Osteocyte (in vitro differentiated cells): ENCODE measurements around the gene CDCP1. TPM values are rescaled to one million over a fixed set of nuclear protein-coding genes. Genes with fewer than 3 reads are reported as not detected.

Experiments used
- DNase-seq: peaks from one replicate; pipeline ENCODE4 v3.0.0; 2021; ENCODE audit warnings: mixed read lengths; ENCODE audit not compliant: unreplicated experiment; ENCODE audit errors: extremely low spot score
- H3K27ac Mint-ChIP-seq: one replicate; pipeline ENCODE4 v1.8.0; 2021; ENCODE audit warnings: mild to moderate bottlenecking, mixed read lengths; ENCODE audit not compliant: unreplicated experiment
- H3K27me3 Mint-ChIP-seq: one replicate; pipeline ENCODE4 v1.8.0; 2021; ENCODE audit warnings: mixed read lengths; ENCODE audit not compliant: unreplicated experiment
- H3K36me3 Mint-ChIP-seq: one replicate; pipeline ENCODE4 v1.8.0; 2021; ENCODE audit warnings: mixed read lengths; ENCODE audit not compliant: unreplicated experiment
- H3K4me1 Mint-ChIP-seq: one replicate; pipeline ENCODE4 v1.8.0; 2021; ENCODE audit warnings: mixed read lengths; ENCODE audit not compliant: unreplicated experiment
- H3K4me3 Mint-ChIP-seq: one replicate; pipeline ENCODE4 v1.8.0; 2021; ENCODE audit warnings: mild to moderate bottlenecking, moderate library complexity, mixed read lengths; ENCODE audit not compliant: unreplicated experiment
- H3K9me3 Mint-ChIP-seq: one replicate; pipeline ENCODE4 v1.8.0; 2021; ENCODE audit warnings: mixed read lengths; ENCODE audit not compliant: unreplicated experiment
- CTCF ChIP-seq: fragments of 200-600 bp; sonication (generic); IDR thresholded peaks from 2 replicates; pipeline ENCODE4 v1.5.0; 2021; ENCODE audit warnings: antibody characterized with exemption, mild to moderate bottlenecking, moderate library complexity
- total RNA-seq: library from RNA; stranded (reverse); gene quantifications from 2 replicates; pipeline ENCODE4 v1.2.1, GENCODE V29; 2021

CDCP1 gene
- total RNA-seq, 1 donor from 2014 or later, result 2.3 TPM

DNA sequence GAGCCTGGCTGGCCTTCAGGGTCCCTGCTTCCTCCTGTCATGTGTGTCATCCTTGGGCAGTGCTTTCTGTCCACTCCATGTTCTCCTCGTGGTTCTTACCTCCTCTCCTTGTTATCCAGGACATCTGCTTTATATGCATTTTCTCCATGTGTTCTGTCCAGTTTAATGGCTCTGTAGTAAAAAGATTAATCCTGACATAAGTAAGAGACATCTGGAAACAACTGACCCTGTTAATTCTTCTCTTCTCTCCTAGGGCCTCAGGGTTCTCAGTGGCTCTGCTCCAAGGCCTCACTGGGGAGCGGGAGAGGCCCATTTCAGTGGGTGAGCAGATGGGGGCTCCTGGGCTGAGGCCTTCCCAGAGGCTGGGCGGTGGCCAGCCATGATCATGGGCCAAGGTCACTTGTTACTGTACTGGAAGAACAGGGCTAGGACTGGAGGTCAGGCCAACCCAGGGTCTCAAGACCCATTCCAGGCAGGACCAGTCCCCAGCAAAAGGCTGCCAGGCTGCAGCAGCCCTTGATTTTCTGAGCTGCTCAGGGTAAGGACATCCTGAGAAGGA lies 20.2 kb upstream of the CDCP1 start:
- no peak for DNase-seq
- TF ChIP-seq CTCF, result no peak
- Mint-ChIP-seq H3K36me3 (no peaks in the 10 kb centered on the region), H3K4me1 (peaks cover 58% of the 10 kb centered on the region), H3K27ac (peak overlapping the region; percentile 99), H3K9me3 (peaks cover 5% of the 10 kb centered on the region), H3K4me3 (no peak overlapping the region), H3K27me3 (no peaks in the 10 kb centered on the region)

- peak overlapping the region; percentile 99 for H3K27ac Mint-ChIP-seq
- no peak for TF ChIP-seq CTCF
- no peak for DNase-seq
- H3K4me1 Mint-ChIP-seq, result peaks cover 53% of the 10 kb centered on the region
- no peaks in the 10 kb centered on the region for H3K36me3 Mint-ChIP-seq
- H3K27me3 Mint-ChIP-seq, result no peaks in the 10 kb centered on the region
- H3K9me3 Mint-ChIP-seq, result peaks cover 5% of the 10 kb centered on the region
- no peak overlapping the region for H3K4me3 Mint-ChIP-seq
Measured at GRCh38 chr3:45165497-45166283, 19.5 kb upstream of the CDCP1 start.

DNA sequence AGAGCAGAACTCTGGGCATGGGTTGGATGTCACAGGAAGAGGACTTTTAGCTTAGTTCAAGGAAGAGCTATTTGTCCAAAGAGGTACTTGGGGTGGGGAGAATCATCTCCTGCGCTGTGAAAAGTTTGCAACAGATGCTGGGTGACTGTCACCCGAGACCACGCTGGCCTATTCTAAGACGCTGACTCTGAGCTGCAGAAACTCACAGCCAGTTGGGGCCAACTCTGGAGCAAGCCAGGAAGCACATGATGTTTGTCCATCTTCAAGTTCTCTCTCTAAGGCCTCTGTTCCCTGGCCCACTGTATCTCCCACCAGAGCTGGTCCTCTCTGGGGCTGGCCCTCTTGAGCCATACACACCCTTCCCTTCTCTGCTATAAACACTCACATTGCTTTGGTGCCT lies 17.9 kb upstream of the CDCP1 start:
- no peak for TF ChIP-seq CTCF
- H3K9me3 Mint-ChIP-seq, result peaks cover 5% of the 10 kb centered on the region
- H3K36me3 Mint-ChIP-seq, result no peaks in the 10 kb centered on the region
- no peaks in the 10 kb centered on the region for H3K27me3 Mint-ChIP-seq
- no peak for DNase-seq
- H3K4me1 Mint-ChIP-seq, result peaks cover 36% of the 10 kb centered on the region
- peak overlapping the region; percentile 31 for H3K27ac Mint-ChIP-seq
- no peak overlapping the region for H3K4me3 Mint-ChIP-seq

- Mint-ChIP-seq H3K4me1 (peaks cover 32% of the 10 kb centered on the region), H3K36me3 (no peaks in the 10 kb centered on the region), H3K27ac (no peak overlapping the region), H3K4me3 (no peak overlapping the region), H3K27me3 (no peaks in the 10 kb centered on the region), H3K9me3 (peaks cover 5% of the 10 kb centered on the region)
- DNase-seq, result no peak
- no peak for TF ChIP-seq CTCF
Measured at GRCh38 chr3:45163481-45163880, 17.3 kb upstream of the CDCP1 start.

DNA sequence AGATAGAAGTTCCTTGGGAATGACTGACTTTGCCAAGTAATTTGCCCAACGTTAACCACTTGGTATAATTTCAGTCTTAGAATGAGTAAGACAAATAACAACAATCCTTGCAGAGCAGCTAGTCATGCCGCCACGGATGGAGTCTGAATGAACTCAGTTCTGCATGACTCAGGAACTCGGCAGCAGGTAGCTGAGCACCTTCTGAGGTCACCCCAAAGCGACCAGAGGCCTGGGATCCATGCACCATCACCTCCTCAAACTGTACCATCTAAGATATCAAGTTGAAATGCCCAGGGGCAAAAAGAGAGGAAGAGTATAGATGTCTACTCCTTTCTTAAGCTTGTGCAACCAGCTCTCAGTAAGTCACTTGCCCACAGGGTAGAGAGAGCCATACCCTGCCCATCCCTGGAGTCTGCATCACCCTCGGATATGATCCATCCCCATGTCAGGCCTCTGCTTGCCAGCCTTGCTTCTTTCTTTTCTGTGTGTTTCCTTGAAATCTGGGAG lies 8.5 kb upstream of the CDCP1 start:
- no peaks in the 10 kb centered on the region for H3K4me1 Mint-ChIP-seq
- peaks cover 12% of the 10 kb centered on the region for H3K9me3 Mint-ChIP-seq
- no peak for DNase-seq
- no peak overlapping the region for H3K27ac Mint-ChIP-seq
- no peak overlapping the region for H3K4me3 Mint-ChIP-seq
- no peaks in the 10 kb centered on the region for H3K27me3 Mint-ChIP-seq
- peaks cover 7% of the 10 kb centered on the region for H3K36me3 Mint-ChIP-seq
- TF ChIP-seq CTCF, result no peak
